GM23248 (cell line): ENCODE measurements around the gene FAM163B. TPM values are rescaled to one million over a fixed set of nuclear protein-coding genes. Genes with fewer than 3 reads are reported as not detected.

Experiments used
- DNase-seq: peaks from one replicate; pipeline ENCODE4 v3.0.0-alpha.2; 2015
- H2AFZ ChIP-seq: fragments of 200-600 bp; sonication (generic); 2 replicates; pipeline ENCODE4 v1.6.1; 2016; ENCODE audit warnings: antibody characterized with exemption
- H3F3A ChIP-seq: fragments of 200-600 bp; sonication (generic); 2 replicates; pipeline ENCODE4 v1.6.1; 2016; ENCODE audit warnings: mild to moderate bottlenecking, antibody characterized with exemption, mixed run types; ENCODE audit not compliant: insufficient read depth
- H3K27ac ChIP-seq: fragments of 200-600 bp; sonication (generic); 2 replicates; pipeline ENCODE4 v1.5.1; 2016; ENCODE audit warnings: mild to moderate bottlenecking
- H3K27me3 ChIP-seq: fragments of 200-600 bp; sonication (generic); replicated peaks from 2 replicates; pipeline ENCODE4 v1.6.1; 2016; ENCODE audit warnings: mild to moderate bottlenecking; ENCODE audit not compliant: insufficient read depth
- H3K36me3 ChIP-seq: fragments of 200-600 bp; sonication (generic); 2 replicates; pipeline ENCODE4 v1.6.1; 2016; ENCODE audit warnings: low read depth, mild to moderate bottlenecking
- H3K4me1 ChIP-seq: fragments of 200-600 bp; sonication (generic); 2 replicates; pipeline ENCODE4 v1.6.1; 2016; ENCODE audit warnings: mild to moderate bottlenecking; ENCODE audit not compliant: insufficient read depth
- H3K4me2 ChIP-seq: fragments of 200-600 bp; sonication (generic); one replicate; pipeline ENCODE4 v1.6.1; 2016; ENCODE audit warnings: mild to moderate bottlenecking; ENCODE audit not compliant: unreplicated experiment
- H3K4me3 ChIP-seq: fragments of 200-600 bp; sonication (generic); 2 replicates; pipeline ENCODE4 v1.5.1; 2016; ENCODE audit warnings: mild to moderate bottlenecking
- H3K79me2 ChIP-seq: fragments of 200-600 bp; sonication (generic); 2 replicates; pipeline ENCODE4 v1.6.1; 2016; ENCODE audit warnings: mild to moderate bottlenecking; ENCODE audit not compliant: insufficient read depth
- H3K9ac ChIP-seq: fragments of 200-600 bp; sonication (generic); 2 replicates; pipeline ENCODE4 v1.6.1; 2016; ENCODE audit warnings: mild to moderate bottlenecking
- H3K9me2 ChIP-seq: fragments of 200-600 bp; sonication (generic); 2 replicates; pipeline ENCODE4 v1.6.1; 2016; ENCODE audit warnings: mixed run types, mild to moderate bottlenecking, moderate library complexity; ENCODE audit not compliant: insufficient read depth
- H3K9me3 ChIP-seq: fragments of 200-600 bp; sonication (generic); one replicate; pipeline ENCODE4 v1.6.1; 2017; ENCODE audit warnings: low read depth
- H4K20me1 ChIP-seq: fragments of 200-600 bp; sonication (generic); 2 replicates; pipeline ENCODE4 v1.6.0; 2016; ENCODE audit not compliant: insufficient read depth
- EZH2 ChIP-seq: fragments of 200-600 bp; sonication (generic); IDR thresholded peaks from 2 replicates; pipeline ENCODE4 v1.6.1; 2018; ENCODE audit warnings: antibody characterized with exemption, mild to moderate bottlenecking; ENCODE audit not compliant: insufficient read depth, poor library complexity, severe bottlenecking
- EZH2phosphoT487 ChIP-seq: fragments of 200-600 bp; sonication (generic); IDR thresholded peaks from 2 replicates; pipeline ENCODE4 v1.6.1; 2018; ENCODE audit warnings: antibody characterized with exemption, moderate library complexity, mild to moderate bottlenecking, low read depth; ENCODE audit not compliant: insufficient read depth
- WGBS, 2 experiments: methylation state at CpG; one replicate each; pipeline ENCODE4 v1.1.6; 2015 to 2017; ENCODE audit warnings: low lambda C conversion rate in 2 of 2, low coverage in 1 of 2; ENCODE audit errors: missing lambda C conversion rate in 2 of 2; 5-methylcytosine and 5-hydroxymethylcytosine counted together
- in situ Hi-C: fragments of 300-500 bp; cut with MboI; formaldehyde crosslinking; loops from 2 replicates; pipeline ENCODE4 v1.15.0; 2020
- polyA plus RNA-seq: library from polyadenylated mRNA; unstranded; fragments of >200 nt; fragmentation: Nextera tagmentation; extraction: Ambion mirVana; gene quantifications from 2 replicates; pipeline ENCODE4 v1.2.1, GENCODE V29; 2016
- total RNA-seq: library from RNA; depleted of rRNA; stranded (reverse); fragments of >200 nt; shearing (Covaris generic); gene quantifications from 2 replicates; pipeline ENCODE4 v1.2.3, GENCODE V29; 2014

The FAM163B gene
- total and polyA plus RNA-seq, 2 experiments from 2014 or later, result not detected

GRCh38 chr9:133599470-133600173 lies 9.6 kb downstream of the FAM163B start:
- in situ Hi-C loops, result no loop called here
- Histone ChIP-seq H3K9me3 (no peaks in the 10 kb centered on the region), H2AFZ (no peak overlapping the region), H3K4me3 (no peak overlapping the region), H3K9me2 (no peaks in the 10 kb centered on the region), H3K79me2 (no peaks in the 10 kb centered on the region), H3K4me2 (no peak overlapping the region), H3K36me3 (no peaks in the 10 kb centered on the region), H3K27ac (no peak overlapping the region), H4K20me1 (no peaks in the 10 kb centered on the region), H3K9ac (no peak overlapping the region), H3K4me1 (no peaks in the 10 kb centered on the region), H3K27me3 (peaks cover 35% of the 10 kb centered on the region), H3F3A (peaks cover 5% of the 10 kb centered on the region; the same call in 1 of the 2 replicates)
- no peak for TF ChIP-seq EZH2
- TF ChIP-seq EZH2phosphoT487, result no peak
- no peak for DNase-seq
- WGBS, 2 experiments, result 70% methylated on average over 6 of the region's 6 CpGs

GRCh38 chr9:133598978-133599377 lies 10.2 kb downstream of the FAM163B start:
- 56 to 61% methylated on average over 7 of the region's 7 CpGs for WGBS, 2 experiments
- no peaks in the 10 kb centered on the region for H3K4me1 ChIP-seq
- no peaks in the 10 kb centered on the region for H3K79me2 ChIP-seq
- peaks cover 28% of the 10 kb centered on the region for H3K27me3 ChIP-seq
- peaks cover 5% of the 10 kb centered on the region; the same call in 1 of the 2 replicates for H3F3A ChIP-seq
- H2AFZ ChIP-seq, result no peak overlapping the region
- H3K36me3 ChIP-seq, result no peaks in the 10 kb centered on the region
- no peaks in the 10 kb centered on the region for H3K9me2 ChIP-seq
- H3K9me3 ChIP-seq, result no peaks in the 10 kb centered on the region
- in situ Hi-C loops, result no loop called here
- H3K9ac ChIP-seq, result no peak overlapping the region
- H4K20me1 ChIP-seq, result no peaks in the 10 kb centered on the region
- TF ChIP-seq EZH2, result no peak
- no peak for TF ChIP-seq EZH2phosphoT487
- H3K4me2 ChIP-seq, result no peak overlapping the region
- DNase-seq, result no peak
- no peak overlapping the region for H3K27ac ChIP-seq
- no peak overlapping the region for H3K4me3 ChIP-seq

- Histone ChIP-seq H3K9me3 (no peaks in the 10 kb centered on the region), H3K27ac (no peak overlapping the region), H3K36me3 (no peaks in the 10 kb centered on the region), H2AFZ (no peak overlapping the region), H3K4me3 (no peak overlapping the region), H4K20me1 (no peaks in the 10 kb centered on the region), H3K79me2 (no peaks in the 10 kb centered on the region), H3K4me2 (no peak overlapping the region), H3K9me2 (no peaks in the 10 kb centered on the region), H3F3A (peaks cover 5% of the 10 kb centered on the region; the same call in 1 of the 2 replicates), H3K4me1 (no peaks in the 10 kb centered on the region), H3K9ac (no peak overlapping the region), H3K27me3 (peaks cover 13% of the 10 kb centered on the region)
- 50 to 56% methylated on average over 7 of the region's 7 CpGs for WGBS, 2 experiments
- TF ChIP-seq EZH2 (no peak), EZH2phosphoT487 (no peak)
- no peak for DNase-seq
- in situ Hi-C loops, result no loop called here
These were observed 11.8 kb downstream of the FAM163B start for GRCh38 chr9:133597316-133597957.

GRCh38 chr9:133595910-133596309 lies 13.3 kb downstream of the FAM163B start:
- Histone ChIP-seq H3K4me3 (no peak overlapping the region), H3K9me2 (no peaks in the 10 kb centered on the region), H3K27ac (no peak overlapping the region), H3K79me2 (no peaks in the 10 kb centered on the region), H3F3A (peaks cover 5% of the 10 kb centered on the region; the same call in 1 of the 2 replicates), H3K4me1 (no peaks in the 10 kb centered on the region), H3K9ac (no peak overlapping the region), H3K36me3 (no peaks in the 10 kb centered on the region), H4K20me1 (no peaks in the 10 kb centered on the region), H2AFZ (no peak overlapping the region), H3K4me2 (no peak overlapping the region), H3K27me3 (no peaks in the 10 kb centered on the region), H3K9me3 (no peaks in the 10 kb centered on the region)
- WGBS, 2 experiments, result 35 to 52% methylated on average over 7 to 8 of the region's 8 CpGs
- TF ChIP-seq EZH2phosphoT487 (no peak), EZH2 (no peak)
- DNase-seq, result no peak
- in situ Hi-C loops, result no loop called here
